Skeletal muscle tissue (tissue), 4 donors: Measurements from ENCODE around the gene SEC16A. TPM values are rescaled to one million over a fixed set of nuclear protein-coding genes. Genes with fewer than 3 reads are reported as not detected.

Experiments
- H3K27ac ChIP-seq: one replicate; pipeline ENCODE4 v1.7.0; 2013; ENCODE audit warnings: mild to moderate bottlenecking, low read depth, low read length, inconsistent platforms
- H3K27me3 ChIP-seq, 3 donors: one replicate each; pipeline ENCODE4 v1.7.0; 2013; ENCODE audit warnings: low read length in 3 of 3; ENCODE audit not compliant: control insufficient read depth in 3 of 3, insufficient read depth in 3 of 3
- H3K36me3 ChIP-seq, 3 donors: one replicate each; pipeline ENCODE4 v1.7.0; 2013; ENCODE audit warnings: low read length in 3 of 3; ENCODE audit not compliant: control insufficient read depth in 3 of 3, insufficient read depth in 3 of 3
- H3K4me1 ChIP-seq, 3 donors: one replicate each; pipeline ENCODE4 v1.7.0; 2013; ENCODE audit warnings: low read length in 3 of 3, mild to moderate bottlenecking in 3 of 3; ENCODE audit not compliant: control insufficient read depth in 3 of 3, insufficient read depth in 3 of 3
- H3K4me3 ChIP-seq, 3 donors: one replicate each; pipeline ENCODE4 v1.7.0; 2013; ENCODE audit warnings: low read length in 3 of 3
- H3K9ac ChIP-seq, 3 donors: one replicate each; pipeline ENCODE4 v1.7.0; 2013; ENCODE audit warnings: low read length in 3 of 3, mild to moderate bottlenecking in 3 of 3, moderate library complexity in 2 of 3, low read depth in 1 of 3
- H3K9me3 ChIP-seq, 3 donors: one replicate each; pipeline ENCODE4 v1.7.0; 2013; ENCODE audit warnings: low read length in 3 of 3; ENCODE audit not compliant: control insufficient read depth in 3 of 3
- total RNA-seq: library from RNA; depleted of rRNA; stranded (reverse); fragments of >200 nt; gene quantifications from one replicate; pipeline ENCODE4 v1.2.3, GENCODE V29; 2014
- donor health status: Osteomylitis.

SEC16A gene
- total RNA-seq, 1 donor from 2014 or later: 14.1 TPM

DNA sequence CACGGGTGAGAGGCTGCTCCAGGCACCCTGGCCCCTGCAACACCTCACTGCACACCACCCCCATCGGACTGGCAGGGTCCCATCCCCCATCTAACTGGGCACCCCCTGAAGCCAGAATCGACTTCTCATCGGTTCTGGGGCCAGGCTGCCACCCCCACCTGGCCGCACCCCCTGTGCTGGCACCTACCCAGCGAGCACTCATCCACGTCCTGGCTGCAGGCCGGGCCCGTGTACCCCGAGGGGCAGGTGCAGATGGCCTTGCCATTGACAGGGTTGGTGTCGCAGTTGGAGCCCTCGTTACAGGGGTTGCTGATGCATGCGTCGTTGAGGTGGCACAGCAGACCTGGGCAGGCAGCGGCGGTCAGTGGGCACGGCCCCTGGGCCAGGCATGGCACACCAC is 35.1 kb upstream of the SEC16A start:
- H3K4me3 ChIP-seq: no peak overlapping the region
- H3K27ac ChIP-seq: no peak overlapping the region
- H3K9ac ChIP-seq: no peak overlapping the region
- peaks cover 0 to 6% (median 3%) of the 10 kb centered on the region in 3 donors for H3K4me1 ChIP-seq
- peaks cover 32 to 36% (median 33%) of the 10 kb centered on the region in 3 donors for H3K36me3 ChIP-seq
- no peaks in the 10 kb centered on the region for H3K9me3 ChIP-seq
- no peaks in the 10 kb centered on the region for H3K27me3 ChIP-seq

DNA sequence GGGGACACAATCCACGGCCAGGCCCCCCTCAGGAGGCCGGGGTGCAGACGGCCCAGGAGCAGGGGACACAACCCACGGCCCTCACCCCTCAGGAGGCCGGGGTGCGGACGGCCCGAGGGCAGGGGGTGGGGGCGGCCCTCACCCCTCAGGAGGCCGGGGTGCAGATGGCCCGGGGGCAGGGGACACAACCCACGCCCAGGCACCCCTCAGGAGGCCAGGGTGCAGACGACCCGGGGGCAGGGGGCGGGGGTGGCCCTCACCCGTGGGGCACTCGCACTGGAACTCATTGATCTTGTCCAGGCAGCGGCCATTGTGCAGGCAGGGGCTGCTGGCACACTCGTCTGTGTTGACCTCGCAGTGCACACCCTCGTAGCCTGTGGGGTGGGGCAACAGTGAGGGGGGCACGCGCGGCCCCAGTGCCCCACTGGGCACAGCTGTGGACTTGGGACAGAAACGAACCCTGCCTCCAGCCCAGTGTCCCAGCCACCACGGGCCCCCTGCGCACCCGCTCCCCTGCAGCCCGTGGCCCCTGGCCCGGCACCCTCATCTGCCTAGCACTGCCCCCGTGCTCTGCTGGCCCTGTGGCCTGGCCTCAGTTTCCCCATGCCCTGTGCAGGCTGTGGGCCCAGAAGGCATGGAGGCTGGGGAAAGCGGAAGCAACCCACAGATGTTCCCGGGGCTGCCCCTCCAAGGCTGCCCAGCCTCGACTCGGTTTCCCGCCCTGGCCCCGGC is 34.3 kb upstream of the SEC16A start:
- H3K9ac ChIP-seq: no peak overlapping the region
- no peak overlapping the region for H3K27ac ChIP-seq
- H3K4me3 ChIP-seq: no peak overlapping the region
- no peaks in the 10 kb centered on the region for H3K9me3 ChIP-seq
- no peaks in the 10 kb centered on the region for H3K27me3 ChIP-seq
- peaks cover 0 to 4% (median 3%) of the 10 kb centered on the region in 3 donors for H3K4me1 ChIP-seq
- peaks cover 31 to 36% (median 32%) of the 10 kb centered on the region in 3 donors for H3K36me3 ChIP-seq

- Histone ChIP-seq H3K9me3 (no peaks in the 10 kb centered on the region), H3K4me3 (no peak overlapping the region), H3K4me1 (peaks cover 0 to 7% (median 4%) of the 10 kb centered on the region in 3 donors), H3K27me3 (no peaks in the 10 kb centered on the region), H3K9ac (no peak overlapping the region), H3K36me3 (peaks cover 31 to 39% (median 32%) of the 10 kb centered on the region in 3 donors), H3K27ac (no peak overlapping the region)
These were observed 33.4 kb upstream of the SEC16A start for GRCh38 chr9:136516191-136516654.

- no peak overlapping the region for H3K27ac ChIP-seq
- H3K4me3 ChIP-seq: no peak overlapping the region
- no peaks in the 10 kb centered on the region for H3K27me3 ChIP-seq
- H3K9me3 ChIP-seq: no peaks in the 10 kb centered on the region
- peaks cover 4 to 12% (median 11%) of the 10 kb centered on the region in 3 donors for H3K4me1 ChIP-seq
- no peak overlapping the region for H3K9ac ChIP-seq
- H3K36me3 ChIP-seq: peaks cover 31 to 39% (median 35%) of the 10 kb centered on the region in 3 donors
These were observed 32.4 kb upstream of the SEC16A start for GRCh38 chr9:136515276-136515675.

DNA sequence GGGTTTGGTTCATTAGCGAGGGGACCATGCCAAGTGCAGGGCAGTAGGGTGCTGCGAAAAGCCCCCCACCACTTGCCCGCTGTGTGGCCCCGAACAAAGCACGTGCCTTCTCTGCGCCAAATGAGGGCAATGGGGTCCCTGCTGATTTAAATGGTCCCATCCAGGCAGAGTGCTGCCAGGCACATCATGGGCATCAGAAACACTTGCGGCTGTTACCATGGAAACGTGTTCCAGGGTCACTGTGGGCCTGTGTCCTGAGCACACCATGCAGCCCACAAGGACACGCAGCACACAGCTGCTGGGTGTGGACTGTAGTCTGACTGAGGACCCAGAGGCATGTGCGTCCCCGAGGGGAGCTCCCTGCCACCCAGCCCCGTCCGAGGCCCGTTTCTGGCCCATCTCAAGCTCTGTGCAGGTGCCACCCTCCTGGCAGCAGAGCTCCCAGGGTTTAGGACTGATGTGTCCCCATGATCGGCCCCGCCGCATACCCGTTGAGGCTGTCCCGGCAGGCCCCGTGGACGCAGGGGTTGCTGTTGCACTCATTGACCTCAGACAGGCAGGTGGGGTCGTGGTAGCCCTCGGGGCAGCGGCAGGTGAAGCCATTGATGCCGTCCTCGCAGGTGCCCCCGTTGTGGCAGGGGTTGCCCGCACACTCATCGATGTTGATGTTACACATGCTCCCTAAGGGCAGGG is 31.3 kb upstream of the SEC16A start:
- Histone ChIP-seq H3K4me3 (no peak overlapping the region), H3K36me3 (peaks cover 37 to 46% (median 43%) of the 10 kb centered on the region in 3 donors), H3K27ac (no peak overlapping the region), H3K4me1 (peaks cover 4 to 13% (median 12%) of the 10 kb centered on the region in 3 donors), H3K27me3 (no peaks in the 10 kb centered on the region), H3K9ac (no peak overlapping the region), H3K9me3 (no peaks in the 10 kb centered on the region)

- Histone ChIP-seq H3K9ac (no peak overlapping the region), H3K36me3 (peaks cover 31 to 44% (median 39%) of the 10 kb centered on the region in 3 donors), H3K27ac (no peak overlapping the region), H3K4me1 (peaks cover 4 to 13% (median 12%) of the 10 kb centered on the region in 3 donors), H3K4me3 (no peak overlapping the region), H3K9me3 (no peaks in the 10 kb centered on the region), H3K27me3 (no peaks in the 10 kb centered on the region)
These were observed 30.4 kb upstream of the SEC16A start for GRCh38 chr9:136513191-136513590.

DNA sequence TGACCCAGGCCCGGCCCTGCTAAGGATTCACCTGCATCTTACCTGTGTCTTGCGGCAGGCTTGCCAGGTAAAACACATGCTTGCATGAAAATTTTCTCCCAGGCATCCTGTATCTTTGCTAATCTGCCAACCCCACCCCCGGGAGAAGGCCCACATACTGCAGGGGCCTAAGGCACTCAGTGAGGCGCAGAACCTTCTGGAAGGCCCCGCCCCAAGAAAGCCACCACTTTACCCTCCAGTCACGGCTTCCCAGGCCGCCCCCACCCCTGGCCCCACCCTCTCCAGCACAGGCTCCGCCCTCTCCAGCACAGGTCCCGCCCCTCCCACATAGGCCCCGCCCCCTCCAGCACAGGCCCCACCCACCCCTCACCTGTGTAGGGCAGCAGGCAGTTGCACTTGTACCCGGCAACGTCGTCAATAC is 29.8 kb upstream of the SEC16A start:
- H3K9ac ChIP-seq: peak overlapping the region in 1 of 3 donors; percentile 50
- peaks cover 32 to 42% (median 39%) of the 10 kb centered on the region in 3 donors for H3K36me3 ChIP-seq
- H3K4me3 ChIP-seq: no peak overlapping the region
- no peaks in the 10 kb centered on the region for H3K9me3 ChIP-seq
- H3K27me3 ChIP-seq: no peaks in the 10 kb centered on the region
- peaks cover 4 to 13% (median 12%) of the 10 kb centered on the region in 3 donors for H3K4me1 ChIP-seq
- H3K27ac ChIP-seq: peak overlapping the region; percentile 86

- peaks cover 4 to 13% (median 12%) of the 10 kb centered on the region in 3 donors for H3K4me1 ChIP-seq
- H3K9me3 ChIP-seq: no peaks in the 10 kb centered on the region
- H3K4me3 ChIP-seq: no peak overlapping the region
- H3K27ac ChIP-seq: peak overlapping the region; percentile 86
- no peaks in the 10 kb centered on the region for H3K27me3 ChIP-seq
- peaks cover 32 to 45% (median 44%) of the 10 kb centered on the region in 3 donors for H3K36me3 ChIP-seq
- peak overlapping the region in 1 of 3 donors; percentile 50 for H3K9ac ChIP-seq
These were observed 29.1 kb upstream of the SEC16A start for GRCh38 chr9:136511670-136512592.

GRCh38 chr9:136511144-136511669 is 28.4 kb upstream of the SEC16A start:
- H3K9me3 ChIP-seq: no peaks in the 10 kb centered on the region
- H3K27me3 ChIP-seq: no peaks in the 10 kb centered on the region
- peak overlapping the region; percentile 86 for H3K27ac ChIP-seq
- peaks cover 4 to 13% (median 12%) of the 10 kb centered on the region in 3 donors for H3K4me1 ChIP-seq
- peaks cover 38 to 52% (median 44%) of the 10 kb centered on the region in 3 donors for H3K36me3 ChIP-seq
- H3K4me3 ChIP-seq: no peak overlapping the region
- no peak overlapping the region for H3K9ac ChIP-seq
